Fibroblast of lung (primary cell): ENCODE results near the gene MRPS24. TPM values are rescaled to one million over a fixed set of nuclear protein-coding genes. Genes with fewer than 3 reads are reported as not detected.
A peak's percentile ranks its signal among the peaks of the same experiment; 100 is the strongest.

Experiments
- DNase-seq, 2 donors: peaks; one replicate each; pipeline versions ENCODE4 v3.0.0 to v3.0.0-alpha.2; 2010; ENCODE audit warnings: low read depth in 2 of 2
- H2AFZ ChIP-seq: 2 replicates; pipeline ENCODE4 v1.5.1; 2012; ENCODE audit warnings: low read length, control low read depth, inconsistent platforms
- H3K27ac ChIP-seq: 2 replicates; pipeline ENCODE4 v1.5.1; 2011; ENCODE audit warnings: low read length, control low read depth; ENCODE audit not compliant: insufficient read depth
- H3K27me3 ChIP-seq: 2 replicates; pipeline ENCODE4 v1.5.1; 2011; ENCODE audit warnings: mild to moderate bottlenecking, low read length; ENCODE audit not compliant: control insufficient read depth, insufficient read depth
- H3K36me3 ChIP-seq: 2 replicates; pipeline ENCODE4 v1.5.1; 2011; ENCODE audit warnings: low read length; ENCODE audit not compliant: control insufficient read depth, insufficient read depth
- H3K4me1 ChIP-seq: 2 replicates; pipeline ENCODE4 v1.5.1; 2011; ENCODE audit warnings: low read length; ENCODE audit not compliant: control insufficient read depth, insufficient read depth; ENCODE audit errors: extremely low read depth
- H3K4me2 ChIP-seq: 2 replicates; pipeline ENCODE4 v1.5.1; 2011; ENCODE audit warnings: low read length, control low read depth; ENCODE audit not compliant: insufficient read depth; ENCODE audit errors: extremely low read depth
- H3K4me3 ChIP-seq, 4 experiments: fragments of 200-600 bp in 1 of 4; sonication (generic) in 1 of 4; replicated peaks in 1 of 4; 2 replicates each; pipeline ENCODE4 v1.5.1; 2011 to 2016; ENCODE audit warnings: low read length in 4 of 4, low read depth in 3 of 4, mild to moderate bottlenecking in 3 of 4, control low read depth in 2 of 4, inconsistent platforms in 1 of 4, mixed read lengths in 1 of 4; ENCODE audit not compliant: insufficient read depth in 1 of 4; ENCODE audit errors: control extremely low read depth in 1 of 4
- H3K79me2 ChIP-seq: 2 replicates; pipeline ENCODE4 v1.5.1; 2012; ENCODE audit warnings: mild to moderate bottlenecking, low read length, inconsistent platforms; ENCODE audit not compliant: control insufficient read depth, insufficient read depth
- H3K9ac ChIP-seq: 2 replicates; pipeline ENCODE4 v1.5.1; 2011; ENCODE audit warnings: mild to moderate bottlenecking, low read length, control low read depth; ENCODE audit not compliant: insufficient read depth
- H3K9me3 ChIP-seq: 2 replicates; pipeline ENCODE4 v1.5.1; 2012; ENCODE audit warnings: low read depth, low read length; ENCODE audit not compliant: control insufficient read depth, insufficient read depth
- H4K20me1 ChIP-seq: 2 replicates; pipeline ENCODE4 v1.5.1; 2011; ENCODE audit warnings: low read length; ENCODE audit not compliant: control insufficient read depth, insufficient read depth; ENCODE audit errors: extremely low read depth
- CTCF ChIP-seq, 2 donors: IDR thresholded peaks in 1 of 2; conservative IDR thresholded peaks in 1 of 2; 1 replicate in 1 of 2; 2 replicates in 1 of 2; pipeline ENCODE4 v1.5.1; 2011 to 2012; ENCODE audit warnings: low read length in 2 of 2, control low read depth in 1 of 2, inconsistent platforms in 1 of 2, low read depth in 1 of 2, mild to moderate bottlenecking in 1 of 2
- EZH2 ChIP-seq: IDR thresholded peaks from 2 replicates; pipeline ENCODE4 v1.5.1; 2012; ENCODE audit warnings: low read length, control low read depth, mild to moderate bottlenecking; ENCODE audit errors: missing control alignments
- polyA plus RNA-seq, 2 donors: library from polyadenylated mRNA; depleted of rRNA in 1 of 2; stranded (reverse) in 1 of 2; unstranded in 1 of 2; fragments of >200 nt; gene quantifications; 2 replicates each; pipeline ENCODE4 v1.2.1, GENCODE V29; 2011 to 2012; ENCODE audit warnings: missing spikeins in 1 of 2
- total RNA-seq: library from RNA; depleted of rRNA; stranded (reverse); fragments of >200 nt; gene quantifications from 2 replicates; pipeline ENCODE4 v1.2.1, GENCODE V29; 2014

Gene MRPS24
- total and polyA plus RNA-seq, 2 donors (not counting 1 experiment from before 2014, with no cell fraction given): 105 to 109 TPM

DNA sequence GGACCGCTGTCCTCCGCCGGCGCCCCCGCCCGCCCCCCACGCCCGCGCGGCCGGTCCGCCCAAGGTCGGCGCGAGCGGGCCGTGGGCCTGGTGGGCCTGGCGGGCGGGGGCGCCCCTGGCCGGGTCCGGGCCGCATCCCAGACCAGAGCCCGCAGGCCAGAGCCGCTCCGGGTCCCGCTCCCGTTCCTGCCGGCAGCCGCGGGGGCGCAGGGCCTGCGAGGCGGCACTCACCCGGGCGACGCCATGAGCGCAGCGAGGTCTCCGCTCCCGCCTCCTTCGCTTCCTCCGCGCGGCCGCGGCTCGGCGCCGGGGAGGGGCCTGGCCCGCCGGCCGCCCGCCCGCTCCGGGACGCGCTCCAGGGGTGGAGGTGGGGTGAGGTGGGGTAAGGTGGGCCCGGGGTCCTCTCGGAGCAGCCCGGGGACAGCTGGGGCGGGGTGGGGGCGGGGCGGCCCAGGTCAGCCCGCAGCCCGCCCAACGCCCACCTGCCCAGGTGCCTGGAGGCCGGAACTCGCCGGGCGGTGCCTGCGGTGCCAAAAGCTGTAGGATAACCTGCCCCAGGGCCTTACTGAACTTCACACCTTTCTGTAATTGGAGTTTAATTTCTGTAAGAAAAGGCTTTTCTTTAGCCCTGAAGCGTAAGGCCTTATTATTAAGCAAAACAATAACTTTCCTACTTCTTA is 37.2 kb upstream of the MRPS24 start, which contains the start of gene URGCP:
Gene URGCP (minus strand): TSS at position 266 of the 680 bp plus-strand sequence. CDS start 21 bp downstream, at position 245.
- H3K36me3 ChIP-seq: no peaks in the 10 kb centered on the region
- H3K27me3 ChIP-seq: no peaks in the 10 kb centered on the region
- peak within 1 kb of the TSS; percentile 64 to 86 (median 80) for H3K4me3 ChIP-seq
- H3K4me2 ChIP-seq: peak within 1 kb of the TSS; percentile 67
- peak within 1 kb of the TSS; percentile 77 for H3K27ac ChIP-seq
- no peaks in the 10 kb centered on the region for H4K20me1 ChIP-seq
- no peaks in the 10 kb centered on the region for H3K9me3 ChIP-seq
- TF ChIP-seq EZH2 (no peak), CTCF (conservative IDR thresholded peaks at IDR 0.05 in 1 of 2, IDR thresholded peaks at IDR 0.05 in 1 of 2; ENCODE audit: low read depth in 1 of 2, low read length in 2 of 2) (no peak)
- peaks cover 7% of the 10 kb centered on the region for H3K4me1 ChIP-seq
- peaks cover 43% of the 10 kb centered on the region for H3K79me2 ChIP-seq
- DNase-seq: peak; percentile 25 to 45
- H2AFZ ChIP-seq: peak within 1 kb of the TSS; percentile 84
- H3K9ac ChIP-seq: peak within 1 kb of the TSS; percentile 79

DNA sequence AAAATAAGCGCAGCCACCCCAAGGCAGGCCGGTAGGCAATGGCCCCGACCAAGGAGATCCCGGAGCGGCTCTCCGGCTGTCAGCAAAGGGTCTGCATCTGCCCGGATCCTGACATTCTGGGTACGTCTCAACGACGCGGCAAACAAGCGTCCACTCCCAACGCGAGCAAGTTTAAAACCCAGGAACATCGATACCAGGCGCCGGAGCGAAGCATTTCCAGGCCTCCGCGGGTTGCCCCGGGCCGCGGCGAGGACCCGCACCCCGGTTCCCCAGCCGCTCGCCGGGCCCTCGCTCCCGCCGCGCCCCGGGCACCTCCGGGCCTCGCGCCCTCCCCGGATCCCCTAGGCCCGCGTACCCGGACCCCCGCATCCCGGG is 36.6 kb upstream of the MRPS24 start:
- H2AFZ ChIP-seq: peak overlapping the region; percentile 40
- DNase-seq: peak; percentile 46 to 55
- peak overlapping the region; percentile 67 for H3K4me2 ChIP-seq
- no peaks in the 10 kb centered on the region for H3K36me3 ChIP-seq
- H3K9me3 ChIP-seq: no peaks in the 10 kb centered on the region
- no peaks in the 10 kb centered on the region for H3K27me3 ChIP-seq
- peak overlapping the region; percentile 79 for H3K9ac ChIP-seq
- no peaks in the 10 kb centered on the region for H4K20me1 ChIP-seq
- peaks cover 49% of the 10 kb centered on the region for H3K79me2 ChIP-seq
- H3K27ac ChIP-seq: peak overlapping the region; percentile 77
- peaks cover 7% of the 10 kb centered on the region for H3K4me1 ChIP-seq
- TF ChIP-seq CTCF (conservative IDR thresholded peaks at IDR 0.05 in 1 of 2, IDR thresholded peaks at IDR 0.05 in 1 of 2; ENCODE audit: low read depth in 1 of 2, low read length in 2 of 2) (no peak), EZH2 (no peak)
- H3K4me3 ChIP-seq: peak overlapping the region; percentile 64 to 86 (median 80)

- Histone ChIP-seq H3K36me3 (no peaks in the 10 kb centered on the region), H2AFZ (no peak overlapping the region), H3K4me2 (peak overlapping the region; percentile 67), H3K4me3 (peak overlapping the region; percentile 64 to 86 (median 80)), H3K4me1 (peaks cover 7% of the 10 kb centered on the region), H3K79me2 (peaks cover 54% of the 10 kb centered on the region), H3K9ac (peak overlapping the region; percentile 79), H3K9me3 (no peaks in the 10 kb centered on the region), H4K20me1 (no peaks in the 10 kb centered on the region), H3K27ac (peak overlapping the region; percentile 77), H3K27me3 (no peaks in the 10 kb centered on the region)
- TF ChIP-seq CTCF (conservative IDR thresholded peaks at IDR 0.05 in 1 of 2, IDR thresholded peaks at IDR 0.05 in 1 of 2; ENCODE audit: low read depth in 1 of 2, low read length in 2 of 2) (no peak), EZH2 (no peak)
- peak; percentile 9 to 32 for DNase-seq
Measured at GRCh38 chr7:43905209-43905946, 36.1 kb upstream of the MRPS24 start.
